ENCODE results near the gene ETV6. TPM values are rescaled to one million over a fixed set of nuclear protein-coding genes. Genes with fewer than 3 reads are reported as not detected.
"Not testable (repeated sequence)": the region's sequence is repeated elsewhere in the genome, so short reads cannot be mapped to it uniquely, and the experiment has no call there.

ETV6 gene
- total RNA-seq, result 10 to 100 TPM; 45.9 to 49.0 TPM

DNA sequence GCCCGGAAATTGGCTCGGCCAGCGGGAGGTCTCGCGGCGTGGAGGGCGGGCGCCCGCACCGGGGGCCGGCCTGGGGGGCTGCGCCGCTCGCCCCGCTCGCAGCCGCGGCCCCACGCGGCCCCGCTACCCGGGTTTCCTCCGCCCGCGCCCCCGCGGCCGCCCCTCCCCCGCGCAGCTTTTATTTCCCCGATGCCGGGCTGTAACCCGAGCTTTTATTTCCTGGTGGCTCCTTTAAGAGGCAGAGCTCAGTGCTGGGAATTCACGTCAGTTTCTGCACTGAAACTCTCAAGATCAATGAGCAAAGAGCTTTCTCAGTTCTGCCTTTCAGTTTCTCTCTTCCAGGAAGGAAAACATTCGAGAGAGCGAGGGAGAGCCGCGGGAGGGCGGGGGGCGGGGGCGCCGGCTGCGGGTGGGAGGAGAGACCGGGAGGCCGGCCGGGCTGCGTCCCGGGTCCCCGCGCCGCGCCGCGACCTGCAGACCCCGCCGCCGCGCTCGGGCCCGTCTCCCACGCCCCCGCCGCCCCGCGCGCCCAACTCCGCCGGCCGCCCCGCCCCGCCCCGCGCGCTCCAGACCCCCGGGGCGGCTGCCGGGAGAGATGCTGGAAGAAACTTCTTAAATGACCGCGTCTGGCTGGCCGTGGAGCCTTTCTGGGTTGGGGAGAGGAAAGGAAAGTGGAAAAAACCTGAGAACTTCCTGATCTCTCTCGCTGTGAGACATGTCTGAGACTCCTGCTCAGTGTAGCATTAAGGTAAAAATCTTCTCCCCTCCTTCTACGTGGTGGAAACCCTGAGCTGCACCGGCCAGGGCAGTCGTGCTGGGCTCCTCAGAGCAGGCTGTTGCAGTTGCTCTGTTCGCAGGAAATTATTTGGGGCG is at the start of gene ETV6:
ETV6 (plus strand) TSS at position 262 of the 873 bp plus-strand sequence; CDS start at position 716, 454 bp downstream.
- peak; percentile 57 for ATAC-seq (replicated peaks)
- peak within 1 kb of the TSS; percentile 96 for H3K27ac Mint-ChIP-seq
- peak within 1 kb of the TSS; percentile 92 for H3K4me3 Mint-ChIP-seq
- H3K9me3 Mint-ChIP-seq, result no peaks in the 10 kb centered on the region
- H3K4me1 Mint-ChIP-seq, result peaks cover 18% of the 10 kb centered on the region
- peaks cover 50% of the 10 kb centered on the region for H3K36me3 Mint-ChIP-seq (ENCODE audit: low read depth)
- H3K27me3 Mint-ChIP-seq, result no peaks in the 10 kb centered on the region

DNA sequence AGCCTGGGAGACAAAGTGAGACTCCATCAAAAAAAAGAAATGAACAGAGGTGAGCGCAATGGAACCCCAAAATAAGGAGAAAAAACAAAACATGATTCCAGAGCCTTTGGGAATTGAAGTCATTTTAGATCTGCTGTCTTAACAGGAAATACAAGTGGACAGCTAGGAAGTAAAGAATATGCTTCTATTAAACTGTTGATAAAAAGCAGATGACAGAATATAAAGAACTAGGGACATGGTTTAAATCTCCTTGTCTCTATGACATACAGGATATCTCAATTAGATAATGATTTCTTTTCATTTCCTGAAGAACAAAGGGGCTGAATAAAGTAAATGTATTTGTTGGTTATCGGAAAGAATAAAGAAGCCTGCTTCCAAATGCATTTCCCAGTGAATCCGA is 49.3 kb upstream of the ETV6 start:
- Mint-ChIP-seq H3K4me3 (no peak overlapping the region), H3K27me3 (no peaks in the 10 kb centered on the region), H3K36me3 (ENCODE audit: low read depth) (no peaks in the 10 kb centered on the region), H3K4me1 (peaks cover 11% of the 10 kb centered on the region), H3K9me3 (no peaks in the 10 kb centered on the region), H3K27ac (no peak overlapping the region)
- no peak for ATAC-seq (replicated peaks)

GRCh38 chr12:11601647-11602046 is 47.8 kb upstream of the ETV6 start:
- ATAC-seq (replicated peaks), result peak; percentile 60
- H3K4me1 Mint-ChIP-seq, result peaks cover 11% of the 10 kb centered on the region
- H3K9me3 Mint-ChIP-seq, result no peaks in the 10 kb centered on the region
- H3K27ac Mint-ChIP-seq, result peak overlapping the region; percentile 39
- H3K4me3 Mint-ChIP-seq, result no peak overlapping the region
- H3K36me3 Mint-ChIP-seq (ENCODE audit: low read depth), result no peaks in the 10 kb centered on the region
- no peaks in the 10 kb centered on the region for H3K27me3 Mint-ChIP-seq

GRCh38 chr12:11607313-11608081 is 42.0 kb upstream of the ETV6 start:
- no peak overlapping the region for H3K27ac Mint-ChIP-seq
- no peak for ATAC-seq (replicated peaks)
- no peaks in the 10 kb centered on the region for H3K27me3 Mint-ChIP-seq
- H3K4me1 Mint-ChIP-seq, result peaks cover 5% of the 10 kb centered on the region
- no peaks in the 10 kb centered on the region for H3K9me3 Mint-ChIP-seq
- no peaks in the 10 kb centered on the region for H3K36me3 Mint-ChIP-seq (ENCODE audit: low read depth)
- H3K4me3 Mint-ChIP-seq, result no peak overlapping the region

GRCh38 chr12:11609045-11609444 is 40.4 kb upstream of the ETV6 start:
- no peak for ATAC-seq (replicated peaks)
- no peaks in the 10 kb centered on the region for H3K36me3 Mint-ChIP-seq (ENCODE audit: low read depth)
- H3K4me3 Mint-ChIP-seq, result no peak overlapping the region
- no peak overlapping the region for H3K27ac Mint-ChIP-seq
- peaks cover 5% of the 10 kb centered on the region for H3K4me1 Mint-ChIP-seq
- no peaks in the 10 kb centered on the region for H3K27me3 Mint-ChIP-seq
- H3K9me3 Mint-ChIP-seq, result no peaks in the 10 kb centered on the region

GRCh38 chr12:11615481-11615880 is 34.0 kb upstream of the ETV6 start:
- Mint-ChIP-seq H3K27ac (no peak overlapping the region), H3K4me1 (no peaks in the 10 kb centered on the region), H3K36me3 (ENCODE audit: low read depth) (no peaks in the 10 kb centered on the region), H3K4me3 (no peak overlapping the region), H3K27me3 (no peaks in the 10 kb centered on the region), H3K9me3 (no peaks in the 10 kb centered on the region)
- ATAC-seq (replicated peaks), result no peak

DNA sequence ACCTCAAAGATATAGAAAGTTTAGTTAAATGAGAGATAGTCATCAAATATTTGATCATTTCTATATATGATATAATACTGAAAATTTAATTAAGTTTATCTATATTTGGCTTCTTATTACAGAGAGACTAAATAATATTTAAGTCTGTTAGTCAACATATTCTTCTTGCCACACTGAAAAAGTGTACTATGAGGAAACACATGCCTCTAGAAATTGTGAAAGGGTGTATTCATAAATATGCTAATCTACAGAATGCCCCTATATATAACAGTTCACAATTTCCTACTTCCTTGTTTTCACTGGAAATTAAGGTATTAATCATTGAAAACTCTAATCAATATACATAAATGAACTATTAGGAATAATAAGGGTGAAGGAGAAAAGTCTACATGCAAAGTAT is 31.4 kb upstream of the ETV6 start:
- H3K9me3 Mint-ChIP-seq, result no peaks in the 10 kb centered on the region
- no peaks in the 10 kb centered on the region for H3K36me3 Mint-ChIP-seq (ENCODE audit: low read depth)
- H3K4me3 Mint-ChIP-seq, result no peak overlapping the region
- no peak for ATAC-seq (replicated peaks)
- H3K27me3 Mint-ChIP-seq, result no peaks in the 10 kb centered on the region
- no peak overlapping the region for H3K27ac Mint-ChIP-seq
- no peaks in the 10 kb centered on the region for H3K4me1 Mint-ChIP-seq

DNA sequence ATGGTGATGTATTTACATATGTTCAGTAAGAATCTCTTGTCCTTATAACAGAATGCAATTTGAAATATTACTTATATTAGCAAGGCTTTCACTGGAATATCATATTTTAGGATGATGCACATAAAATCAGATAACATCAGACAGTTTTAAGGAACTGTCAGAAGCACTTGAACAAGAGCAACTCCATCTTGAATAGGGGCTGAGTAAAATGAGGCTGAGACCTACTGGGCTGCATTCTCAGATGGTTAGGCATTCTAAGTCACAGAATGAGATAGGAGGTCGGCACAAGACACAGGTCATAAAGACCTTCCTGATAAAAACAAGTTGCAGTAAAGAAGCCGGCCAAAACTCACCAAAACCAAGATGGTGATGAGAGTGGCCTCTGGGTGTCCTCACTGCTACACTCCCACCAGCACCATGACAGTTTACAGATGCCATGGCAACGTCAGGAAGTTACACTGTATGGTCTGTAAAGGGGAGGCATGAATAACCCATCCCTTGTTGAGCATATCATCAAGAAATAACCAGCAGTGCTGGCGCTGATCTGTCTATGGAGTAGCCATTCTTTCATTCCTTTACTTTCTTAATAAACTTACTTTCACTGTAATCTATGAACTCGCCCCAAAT is 27.6 kb upstream of the ETV6 start:
- no peak overlapping the region for H3K4me3 Mint-ChIP-seq
- no peaks in the 10 kb centered on the region for H3K27me3 Mint-ChIP-seq
- no peak overlapping the region for H3K27ac Mint-ChIP-seq
- no peaks in the 10 kb centered on the region for H3K9me3 Mint-ChIP-seq
- H3K36me3 Mint-ChIP-seq (ENCODE audit: low read depth), result no peaks in the 10 kb centered on the region
- H3K4me1 Mint-ChIP-seq, result no peaks in the 10 kb centered on the region
- ATAC-seq (replicated peaks), result peak; percentile 16

DNA sequence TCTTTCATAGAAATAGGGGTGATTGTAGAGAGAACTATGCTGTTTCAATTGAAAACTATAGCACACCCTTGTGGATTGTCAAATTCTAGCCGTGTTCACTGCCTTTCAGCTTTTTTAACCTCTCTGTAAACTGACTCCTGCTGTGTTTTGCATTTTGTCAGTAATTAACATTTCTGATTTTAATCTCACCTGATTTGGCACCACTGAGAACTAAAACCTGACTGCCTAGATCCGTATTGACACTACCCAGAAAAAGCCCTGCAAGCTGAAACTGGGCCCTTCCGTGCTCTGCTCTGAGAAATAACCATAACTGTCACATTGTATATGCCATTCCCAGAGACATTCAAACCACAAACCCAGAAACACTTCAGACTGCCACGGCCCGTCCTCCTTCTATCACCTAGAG is 26.6 kb upstream of the ETV6 start:
- Mint-ChIP-seq H3K9me3 (no peaks in the 10 kb centered on the region), H3K27me3 (no peaks in the 10 kb centered on the region), H3K4me1 (no peaks in the 10 kb centered on the region), H3K27ac (no peak overlapping the region), H3K4me3 (no peak overlapping the region), H3K36me3 (ENCODE audit: low read depth) (no peaks in the 10 kb centered on the region)
- ATAC-seq (replicated peaks), result no peak

GRCh38 chr12:11623382-11623781 is 26.1 kb upstream of the ETV6 start:
- Mint-ChIP-seq H3K4me1 (no peaks in the 10 kb centered on the region), H3K4me3 (no peak overlapping the region), H3K36me3 (ENCODE audit: low read depth) (no peaks in the 10 kb centered on the region), H3K27ac (no peak overlapping the region), H3K27me3 (no peaks in the 10 kb centered on the region), H3K9me3 (no peaks in the 10 kb centered on the region)
- no peak for ATAC-seq (replicated peaks)

DNA sequence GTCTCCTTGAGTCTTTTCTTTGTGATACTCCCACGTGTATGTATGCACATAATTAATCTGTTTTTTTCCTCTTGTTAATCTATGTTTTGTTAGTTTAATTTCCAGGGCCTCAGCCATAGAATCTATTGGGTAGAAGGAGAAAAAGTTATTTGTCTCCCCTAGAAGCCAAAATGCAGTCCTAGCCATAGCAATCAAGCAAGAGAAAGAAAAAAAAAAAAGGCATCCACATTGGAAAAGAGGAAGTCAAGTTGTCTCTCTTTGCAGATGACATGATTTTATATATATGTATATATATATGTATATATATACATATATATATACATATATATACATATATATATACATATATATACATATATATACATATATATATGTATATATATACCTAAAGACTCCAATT is 25.4 kb upstream of the ETV6 start:
- ATAC-seq (replicated peaks), result no peak
- H3K27me3 Mint-ChIP-seq, result no peaks in the 10 kb centered on the region
- H3K9me3 Mint-ChIP-seq, result no peaks in the 10 kb centered on the region
- no peaks in the 10 kb centered on the region for H3K36me3 Mint-ChIP-seq (ENCODE audit: low read depth)
- no peak overlapping the region for H3K27ac Mint-ChIP-seq
- no peak overlapping the region for H3K4me3 Mint-ChIP-seq
- no peaks in the 10 kb centered on the region for H3K4me1 Mint-ChIP-seq

DNA sequence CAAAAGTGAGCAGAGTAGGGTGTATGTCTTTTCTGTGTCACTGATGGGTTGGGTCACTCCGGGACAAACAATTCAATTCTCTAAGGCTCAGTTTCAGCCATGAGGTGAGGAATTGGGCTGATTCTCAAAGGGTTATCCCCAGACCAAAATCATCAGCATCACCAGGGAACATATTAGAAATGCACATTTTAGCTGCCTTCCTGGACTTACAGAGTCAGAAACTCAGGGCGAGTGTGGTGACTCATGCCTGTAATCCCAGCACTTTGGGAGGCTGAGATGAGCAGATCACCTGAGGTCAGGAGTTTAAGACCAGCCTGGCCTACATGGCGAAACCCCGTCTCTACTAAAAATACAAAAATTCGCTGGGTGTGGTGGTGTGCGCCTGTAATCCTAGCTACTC is 21.8 kb upstream of the ETV6 start:
- H3K9me3 Mint-ChIP-seq; H3K27ac Mint-ChIP-seq; H3K27me3 Mint-ChIP-seq; H3K4me3 Mint-ChIP-seq; H3K4me1 Mint-ChIP-seq; H3K36me3 Mint-ChIP-seq (ENCODE audit: low read depth): not testable (repeated sequence)
- ATAC-seq (replicated peaks), result peak; percentile 18

GRCh38 chr12:11628353-11628752 is 21.1 kb upstream of the ETV6 start:
- ATAC-seq (replicated peaks), result no peak
- H3K27me3 Mint-ChIP-seq, result no peaks in the 10 kb centered on the region
- no peaks in the 10 kb centered on the region for H3K4me1 Mint-ChIP-seq
- no peak overlapping the region for H3K27ac Mint-ChIP-seq
- no peaks in the 10 kb centered on the region for H3K9me3 Mint-ChIP-seq
- H3K4me3 Mint-ChIP-seq, result no peak overlapping the region
- no peaks in the 10 kb centered on the region for H3K36me3 Mint-ChIP-seq (ENCODE audit: low read depth)

GRCh38 chr12:11630046-11630706 is 19.3 kb upstream of the ETV6 start:
- Mint-ChIP-seq H3K36me3 (ENCODE audit: low read depth) (no peaks in the 10 kb centered on the region), H3K4me3 (no peak overlapping the region), H3K4me1 (no peaks in the 10 kb centered on the region), H3K9me3 (no peaks in the 10 kb centered on the region), H3K27me3 (no peaks in the 10 kb centered on the region), H3K27ac (no peak overlapping the region)
- ATAC-seq (replicated peaks), result no peak
